Measurements from ENCODE around the gene NECTIN2. TPM values are rescaled to one million over a fixed set of nuclear protein-coding genes. Genes with fewer than 3 reads are reported as not detected.
A peak's percentile ranks its signal among the peaks of the same experiment; 100 is the strongest.

NECTIN2 gene
- total RNA-seq, 1 experiment from 2014 or later, result 2.0 TPM

GRCh38 chr19:44841231-44841630 is 4.9 kb upstream of the NECTIN2 start:
- H3K9ac ChIP-seq (ENCODE audit: low read length), result no peak overlapping the region
- H3K4me3 ChIP-seq (ENCODE audit: low read length), result no peak overlapping the region
- no peak for DNase-seq
- no peak overlapping the region for H3K27ac ChIP-seq (ENCODE audit: low read length)
- H4K20me1 ChIP-seq (ENCODE audit: insufficient read depth, low read depth, low read length), result no peaks in the 10 kb centered on the region
- H3K36me3 ChIP-seq (ENCODE audit: insufficient read depth, low read length), result no peaks in the 10 kb centered on the region
- no peak overlapping the region for H2AFZ ChIP-seq (ENCODE audit: low read length)
- no peaks in the 10 kb centered on the region for H3K27me3 ChIP-seq (ENCODE audit: low read length)
- no peak overlapping the region for H3K4me2 ChIP-seq (ENCODE audit: low read depth, low read length, poor library complexity, severe bottlenecking)
- peaks cover 3% of the 10 kb centered on the region; the same call in 1 of the 2 replicates for H3K4me1 ChIP-seq (ENCODE audit: low read length)
- no peaks in the 10 kb centered on the region for H3K9me2 ChIP-seq (replicated peaks; ENCODE audit: insufficient read depth, low read length)
- no peaks in the 10 kb centered on the region for H3K9me3 ChIP-seq (ENCODE audit: low read length)
- no peaks in the 10 kb centered on the region for H3K79me2 ChIP-seq (ENCODE audit: low read length)

GRCh38 chr19:44845286-44845611 is 848 bp upstream of the NECTIN2 start:
- peak overlapping the region; percentile 59; the same call in 1 of the 2 replicates for H2AFZ ChIP-seq (ENCODE audit: low read length)
- no peak for DNase-seq
- no peaks in the 10 kb centered on the region for H3K27me3 ChIP-seq (ENCODE audit: low read length)
- no peak overlapping the region for H3K4me3 ChIP-seq (ENCODE audit: low read length)
- no peaks in the 10 kb centered on the region for H3K79me2 ChIP-seq (ENCODE audit: low read length)
- H4K20me1 ChIP-seq (ENCODE audit: insufficient read depth, low read depth, low read length), result no peaks in the 10 kb centered on the region
- no peak overlapping the region; the same call in 1 of the 2 replicates for H3K9ac ChIP-seq (ENCODE audit: low read length)
- no peak overlapping the region for H3K27ac ChIP-seq (ENCODE audit: low read length)
- peak overlapping the region; percentile 60 for H3K4me2 ChIP-seq (ENCODE audit: low read depth, low read length, poor library complexity, severe bottlenecking)
- H3K36me3 ChIP-seq (ENCODE audit: insufficient read depth, low read length), result no peaks in the 10 kb centered on the region
- H3K4me1 ChIP-seq (ENCODE audit: low read length), result peaks cover 3% of the 10 kb centered on the region
- no peaks in the 10 kb centered on the region for H3K9me2 ChIP-seq (replicated peaks; ENCODE audit: insufficient read depth, low read length)
- no peaks in the 10 kb centered on the region for H3K9me3 ChIP-seq (ENCODE audit: low read length)

- Histone ChIP-seq H3K27ac (ENCODE audit: low read length) (no peak overlapping the region), H3K4me1 (ENCODE audit: low read length) (peaks cover 8% of the 10 kb centered on the region), H2AFZ (ENCODE audit: low read length) (no peak overlapping the region), H3K27me3 (ENCODE audit: low read length) (no peaks in the 10 kb centered on the region), H3K4me3 (ENCODE audit: low read length) (no peak overlapping the region), H3K9me2 (replicated peaks; ENCODE audit: insufficient read depth, low read length) (no peaks in the 10 kb centered on the region), H3K9ac (ENCODE audit: low read length) (no peak overlapping the region), H3K4me2 (ENCODE audit: low read depth, low read length, poor library complexity, severe bottlenecking) (no peak overlapping the region), H3K79me2 (ENCODE audit: low read length) (no peaks in the 10 kb centered on the region), H4K20me1 (ENCODE audit: insufficient read depth, low read depth, low read length) (no peaks in the 10 kb centered on the region), H3K36me3 (ENCODE audit: insufficient read depth, low read length) (no peaks in the 10 kb centered on the region), H3K9me3 (ENCODE audit: low read length) (no peaks in the 10 kb centered on the region)
- DNase-seq, result no peak
Measured at GRCh38 chr19:44846455-44847143, 502 bp downstream of the NECTIN2 start.

GRCh38 chr19:44847144-44848035 is 1.3 kb downstream of the NECTIN2 start:
- no peaks in the 10 kb centered on the region for H3K79me2 ChIP-seq (ENCODE audit: low read length)
- H3K9me2 ChIP-seq (replicated peaks; ENCODE audit: insufficient read depth, low read length), result no peaks in the 10 kb centered on the region
- no peaks in the 10 kb centered on the region for H3K36me3 ChIP-seq (ENCODE audit: insufficient read depth, low read length)
- H3K9me3 ChIP-seq (ENCODE audit: low read length), result no peaks in the 10 kb centered on the region
- no peak for DNase-seq
- no peaks in the 10 kb centered on the region for H3K27me3 ChIP-seq (ENCODE audit: low read length)
- H3K4me2 ChIP-seq (ENCODE audit: low read depth, low read length, poor library complexity, severe bottlenecking), result no peak overlapping the region
- no peaks in the 10 kb centered on the region for H4K20me1 ChIP-seq (ENCODE audit: insufficient read depth, low read depth, low read length)
- no peak overlapping the region for H2AFZ ChIP-seq (ENCODE audit: low read length)
- no peak overlapping the region for H3K27ac ChIP-seq (ENCODE audit: low read length)
- H3K4me3 ChIP-seq (ENCODE audit: low read length), result no peak overlapping the region
- peaks cover 10% of the 10 kb centered on the region for H3K4me1 ChIP-seq (ENCODE audit: low read length)
- H3K9ac ChIP-seq (ENCODE audit: low read length), result no peak overlapping the region

- H3K9ac ChIP-seq (ENCODE audit: low read length), result no peak overlapping the region
- no peak overlapping the region for H3K27ac ChIP-seq (ENCODE audit: low read length)
- no peaks in the 10 kb centered on the region for H3K79me2 ChIP-seq (ENCODE audit: low read length)
- H3K27me3 ChIP-seq (ENCODE audit: low read length), result no peaks in the 10 kb centered on the region
- H4K20me1 ChIP-seq (ENCODE audit: insufficient read depth, low read depth, low read length), result no peaks in the 10 kb centered on the region
- no peak overlapping the region for H3K4me3 ChIP-seq (ENCODE audit: low read length)
- no peak for DNase-seq
- no peak overlapping the region for H3K4me2 ChIP-seq (ENCODE audit: low read depth, low read length, poor library complexity, severe bottlenecking)
- H3K36me3 ChIP-seq (ENCODE audit: insufficient read depth, low read length), result no peaks in the 10 kb centered on the region
- no peaks in the 10 kb centered on the region for H3K9me2 ChIP-seq (replicated peaks; ENCODE audit: insufficient read depth, low read length)
- no peak overlapping the region for H2AFZ ChIP-seq (ENCODE audit: low read length)
- H3K9me3 ChIP-seq (ENCODE audit: low read length), result no peaks in the 10 kb centered on the region
- peaks cover 10% of the 10 kb centered on the region for H3K4me1 ChIP-seq (ENCODE audit: low read length)
Measured at GRCh38 chr19:44848036-44848811, 2.1 kb downstream of the NECTIN2 start.

- Histone ChIP-seq H3K79me2 (ENCODE audit: low read length) (no peaks in the 10 kb centered on the region), H4K20me1 (ENCODE audit: insufficient read depth, low read depth, low read length) (no peaks in the 10 kb centered on the region), H3K36me3 (ENCODE audit: insufficient read depth, low read length) (no peaks in the 10 kb centered on the region), H3K27ac (ENCODE audit: low read length) (no peak overlapping the region), H2AFZ (ENCODE audit: low read length) (no peak overlapping the region), H3K4me3 (ENCODE audit: low read length) (no peak overlapping the region), H3K4me2 (ENCODE audit: low read depth, low read length, poor library complexity, severe bottlenecking) (no peak overlapping the region), H3K4me1 (ENCODE audit: low read length) (peaks cover 10% of the 10 kb centered on the region), H3K9ac (ENCODE audit: low read length) (no peak overlapping the region), H3K27me3 (ENCODE audit: low read length) (no peaks in the 10 kb centered on the region), H3K9me2 (replicated peaks; ENCODE audit: insufficient read depth, low read length) (no peaks in the 10 kb centered on the region), H3K9me3 (ENCODE audit: low read length) (no peaks in the 10 kb centered on the region)
- no peak for DNase-seq
Measured at GRCh38 chr19:44848812-44849447, 2.8 kb downstream of the NECTIN2 start.

GRCh38 chr19:44850641-44851109 is 4.6 kb downstream of the NECTIN2 start:
- Histone ChIP-seq H3K4me2 (ENCODE audit: low read depth, low read length, poor library complexity, severe bottlenecking) (no peak overlapping the region), H2AFZ (ENCODE audit: low read length) (no peak overlapping the region), H3K9me2 (replicated peaks; ENCODE audit: insufficient read depth, low read length) (no peaks in the 10 kb centered on the region), H3K27ac (ENCODE audit: low read length) (no peak overlapping the region), H3K9me3 (ENCODE audit: low read length) (no peaks in the 10 kb centered on the region), H3K4me3 (ENCODE audit: low read length) (no peak overlapping the region), H3K9ac (ENCODE audit: low read length) (no peak overlapping the region), H3K79me2 (ENCODE audit: low read length) (no peaks in the 10 kb centered on the region), H3K36me3 (ENCODE audit: insufficient read depth, low read length) (no peaks in the 10 kb centered on the region), H4K20me1 (ENCODE audit: insufficient read depth, low read depth, low read length) (no peaks in the 10 kb centered on the region), H3K27me3 (ENCODE audit: low read length) (no peaks in the 10 kb centered on the region), H3K4me1 (ENCODE audit: low read length) (peaks cover 8% of the 10 kb centered on the region)
- no peak for DNase-seq
